ENCODE measurements around the gene RANBP3L.

The RANBP3L gene

GRCh38 chr5:36242534-36243485 is 58.9 kb downstream of the RANBP3L start:
- DNase-seq: no peak

GRCh38 chr5:36241631-36242533 is 59.8 kb downstream of the RANBP3L start, which contains the start of gene NADK2:
TSS of gene NADK2 (minus strand) at chr5:36241925. CDS start at chr5:36241798, 127 bp downstream.
- peak; percentile 89 for DNase-seq

GRCh38 chr5:36240779-36241630 is 60.7 kb downstream of the RANBP3L start:
- no peak for DNase-seq

GRCh38 chr5:36239370-36240293 is 62.1 kb downstream of the RANBP3L start:
- no peak for DNase-seq

GRCh38 chr5:36238502-36239295 is 63.0 kb downstream of the RANBP3L start:
- no peak for DNase-seq

- DNase-seq: no peak
Measured at GRCh38 chr5:36237751-36238150, 64.0 kb downstream of the RANBP3L start.

- DNase-seq: no peak
Measured at GRCh38 chr5:36236801-36237200, 64.9 kb downstream of the RANBP3L start.

- no peak for DNase-seq
Measured at GRCh38 chr5:36232533-36232932, 69.2 kb downstream of the RANBP3L start.

GRCh38 chr5:36230151-36230790 is 71.4 kb downstream of the RANBP3L start:
- DNase-seq: no peak

GRCh38 chr5:36228505-36228904 is 73.2 kb downstream of the RANBP3L start:
- no peak for DNase-seq

- DNase-seq: no peak
Measured at GRCh38 chr5:36227046-36227445, 74.7 kb downstream of the RANBP3L start.

- DNase-seq: no peak
Measured at GRCh38 chr5:36222620-36223019, 79.1 kb downstream of the RANBP3L start.

- DNase-seq: no peak
Measured at GRCh38 chr5:36217988-36218387, 83.7 kb downstream of the RANBP3L start.

GRCh38 chr5:36217567-36217966 is 84.1 kb downstream of the RANBP3L start:
- DNase-seq: no peak

GRCh38 chr5:36215910-36216309 is 85.8 kb downstream of the RANBP3L start:
- no peak for DNase-seq

- no peak for DNase-seq
Measured at GRCh38 chr5:36214436-36214835, 87.3 kb downstream of the RANBP3L start.

- no peak for DNase-seq
Measured at GRCh38 chr5:36209664-36210063, 92.0 kb downstream of the RANBP3L start.

- DNase-seq: no peak
Measured at GRCh38 chr5:36208786-36209185, 92.9 kb downstream of the RANBP3L start.

GRCh38 chr5:36206913-36207312 is 94.8 kb downstream of the RANBP3L start:
- DNase-seq: no peak

- DNase-seq: no peak
Measured at GRCh38 chr5:36205329-36205728, 96.4 kb downstream of the RANBP3L start.

All from activated CD4-positive, CD25-positive, alpha-beta regulatory T cell treated with anti-CD3 and anti-CD28 coated beads, Interleukin-2, amount 50 U/mL, for 72 hours (primary cell).